Measurements from ENCODE around the gene CASP12. TPM values are rescaled to one million over a fixed set of nuclear protein-coding genes. Genes with fewer than 3 reads are reported as not detected.

Gene CASP12
- total RNA-seq, 4 donors from 2014 or later, result 1.2 to 20.7 (median 4.9) TPM

DNA sequence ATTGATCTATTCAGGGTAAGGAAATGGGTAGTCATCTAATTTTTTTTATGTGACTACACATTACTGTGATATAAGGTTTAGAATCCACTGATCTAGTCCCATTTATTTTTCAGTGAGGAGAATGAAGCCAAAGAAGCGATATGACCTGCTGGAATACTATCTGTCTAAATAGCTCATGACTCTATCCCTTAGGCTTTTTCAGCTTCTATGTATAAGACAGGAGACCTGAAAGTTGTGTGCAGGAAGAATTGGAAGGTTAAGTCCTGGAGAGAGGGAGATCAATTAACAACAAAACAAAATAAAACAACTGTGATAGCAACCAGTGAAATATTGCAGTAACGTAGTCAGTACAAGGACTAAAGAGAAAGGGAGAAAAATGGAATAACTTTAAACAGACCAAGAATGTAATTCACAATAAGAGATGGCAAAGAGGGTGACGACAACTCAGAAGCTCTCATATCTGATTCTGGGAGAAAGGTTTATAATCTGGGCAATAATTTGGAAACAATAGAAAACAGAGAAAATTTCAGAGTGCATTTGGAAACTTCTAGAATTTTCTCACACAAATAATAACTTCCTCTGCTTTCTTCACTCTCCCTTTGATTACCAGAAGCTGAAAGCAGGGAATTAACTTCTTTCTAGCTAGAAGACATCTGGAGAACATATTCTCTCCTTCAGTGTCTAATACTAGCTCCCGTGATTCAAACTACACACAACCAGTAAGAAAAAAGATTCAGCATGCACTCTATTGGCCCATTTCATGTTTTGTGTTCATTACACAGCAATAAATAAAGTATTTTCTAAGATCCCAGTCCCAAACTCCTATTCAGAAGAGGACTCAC lies 19.2 kb upstream of the CASP12 start:
- Histone ChIP-seq H3K9me3 (no peaks in the 10 kb centered on the region), H3K4me1 (no peaks in the 10 kb centered on the region), H3K27me3 (no peaks in the 10 kb centered on the region), H3K36me3 (no peaks in the 10 kb centered on the region), H3K27ac (peak overlapping the region; percentile 64 to 81), H3K4me3 (peak overlapping the region; percentile 28 to 35)
- DNase-seq, result no peak
- intact Hi-C loops (cut with DNase I; ENCODE audit: low total_unique reads), result no loop called here
- TF ChIP-seq, protein P1, sequence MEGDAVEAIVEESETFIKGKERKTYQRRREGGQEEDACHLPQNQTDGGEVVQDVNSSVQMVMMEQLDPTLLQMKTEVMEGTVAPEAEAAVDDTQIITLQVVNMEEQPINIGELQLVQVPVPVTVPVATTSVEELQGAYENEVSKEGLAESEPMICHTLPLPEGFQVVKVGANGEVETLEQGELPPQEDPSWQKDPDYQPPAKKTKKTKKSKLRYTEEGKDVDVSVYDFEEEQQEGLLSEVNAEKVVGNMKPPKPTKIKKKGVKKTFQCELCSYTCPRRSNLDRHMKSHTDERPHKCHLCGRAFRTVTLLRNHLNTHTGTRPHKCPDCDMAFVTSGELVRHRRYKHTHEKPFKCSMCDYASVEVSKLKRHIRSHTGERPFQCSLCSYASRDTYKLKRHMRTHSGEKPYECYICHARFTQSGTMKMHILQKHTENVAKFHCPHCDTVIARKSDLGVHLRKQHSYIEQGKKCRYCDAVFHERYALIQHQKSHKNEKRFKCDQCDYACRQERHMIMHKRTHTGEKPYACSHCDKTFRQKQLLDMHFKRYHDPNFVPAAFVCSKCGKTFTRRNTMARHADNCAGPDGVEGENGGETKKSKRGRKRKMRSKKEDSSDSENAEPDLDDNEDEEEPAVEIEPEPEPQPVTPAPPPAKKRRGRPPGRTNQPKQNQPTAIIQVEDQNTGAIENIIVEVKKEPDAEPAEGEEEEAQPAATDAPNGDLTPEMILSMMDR (IDR thresholded peaks at IDR 0.05), result no peak
- no peak for TF ChIP-seq POLR2A (IDR thresholded peaks at IDR 0.05)

DNA sequence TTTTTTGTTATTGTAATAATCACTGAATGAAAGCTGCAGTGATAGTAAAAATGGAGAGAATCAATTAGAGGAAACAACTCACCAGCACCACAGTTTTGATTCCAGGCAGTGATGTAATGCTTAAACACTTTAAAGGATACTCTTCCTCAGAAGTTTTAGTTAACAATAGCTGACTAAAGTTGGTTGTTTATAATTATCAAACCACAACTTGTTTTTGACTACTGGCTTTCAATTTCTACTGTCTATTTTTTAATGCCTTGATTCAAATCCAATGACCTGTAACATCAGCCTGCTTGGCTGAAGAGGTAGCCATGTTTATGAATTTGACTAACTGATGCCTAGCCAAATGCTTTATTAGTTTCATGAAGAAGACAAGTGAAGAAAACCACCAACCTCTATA lies 18.2 kb upstream of the CASP12 start:
- Histone ChIP-seq H3K4me3 (no peak overlapping the region), H3K36me3 (no peaks in the 10 kb centered on the region), H3K27ac (peak overlapping the region; percentile 64 to 81), H3K27me3 (no peaks in the 10 kb centered on the region), H3K9me3 (no peaks in the 10 kb centered on the region), H3K4me1 (no peaks in the 10 kb centered on the region)
- TF ChIP-seq, protein P1 (IDR thresholded peaks at IDR 0.05), result no peak
- no peak for TF ChIP-seq POLR2A (IDR thresholded peaks at IDR 0.05)
- no peak for DNase-seq
- intact Hi-C loops (cut with DNase I; ENCODE audit: low total_unique reads), result no loop called here

DNA sequence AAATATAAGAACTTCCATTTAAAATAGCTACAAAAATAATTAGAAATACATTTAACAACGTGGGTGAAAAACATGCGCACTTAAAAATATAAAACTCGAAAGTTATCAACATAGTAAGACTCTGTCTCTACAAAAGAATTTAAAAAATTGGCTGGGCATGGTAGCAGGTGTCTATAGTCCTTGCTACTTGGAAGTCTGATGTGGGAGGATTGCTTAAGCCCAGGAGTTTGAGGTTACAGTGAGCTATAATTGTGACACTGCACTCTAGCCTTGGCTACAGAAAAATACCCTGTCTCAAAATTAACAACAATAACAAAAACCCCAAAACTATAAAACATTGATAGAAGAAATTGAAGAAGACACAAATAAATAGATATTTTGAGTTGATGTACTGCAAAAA lies 13.8 kb upstream of the CASP12 start:
- DNase-seq, result no peak
- Histone ChIP-seq H3K9me3 (no peaks in the 10 kb centered on the region), H3K36me3 (no peaks in the 10 kb centered on the region), H3K27ac (no peak overlapping the region), H3K4me3 (no peak overlapping the region), H3K27me3 (no peaks in the 10 kb centered on the region), H3K4me1 (no peaks in the 10 kb centered on the region)
- no peak for TF ChIP-seq POLR2A (IDR thresholded peaks at IDR 0.05)
- TF ChIP-seq, protein P1 (IDR thresholded peaks at IDR 0.05), result no peak
- intact Hi-C loops (cut with DNase I; ENCODE audit: low total_unique reads), result no loop called here

DNA sequence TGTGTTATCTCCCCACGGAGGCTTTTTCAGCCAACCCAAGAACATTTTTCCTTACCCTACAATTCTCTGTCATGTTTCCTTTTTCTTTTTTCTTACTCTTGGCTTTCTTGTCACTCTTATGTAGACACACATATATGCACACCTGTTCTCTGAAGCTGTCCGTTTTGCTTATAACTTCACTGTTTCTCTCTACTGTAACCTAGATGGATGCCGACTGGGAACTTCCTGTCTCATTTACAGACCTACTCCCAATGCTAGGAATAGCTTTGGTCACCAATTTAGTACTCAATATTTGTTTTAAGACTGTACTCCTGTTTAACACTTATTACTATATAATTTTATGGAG lies 9.9 kb upstream of the CASP12 start:
- no peaks in the 10 kb centered on the region for H3K27me3 ChIP-seq
- DNase-seq, result no peak
- H3K36me3 ChIP-seq, result no peaks in the 10 kb centered on the region
- TF ChIP-seq POLR2A (IDR thresholded peaks at IDR 0.05), result no peak
- TF ChIP-seq, protein P1 (IDR thresholded peaks at IDR 0.05), result no peak
- no peak overlapping the region for H3K4me3 ChIP-seq
- no peak overlapping the region for H3K27ac ChIP-seq
- intact Hi-C loops (cut with DNase I; ENCODE audit: low total_unique reads), result no loop called here
- no peaks in the 10 kb centered on the region for H3K9me3 ChIP-seq
- H3K4me1 ChIP-seq, result no peaks in the 10 kb centered on the region

DNA sequence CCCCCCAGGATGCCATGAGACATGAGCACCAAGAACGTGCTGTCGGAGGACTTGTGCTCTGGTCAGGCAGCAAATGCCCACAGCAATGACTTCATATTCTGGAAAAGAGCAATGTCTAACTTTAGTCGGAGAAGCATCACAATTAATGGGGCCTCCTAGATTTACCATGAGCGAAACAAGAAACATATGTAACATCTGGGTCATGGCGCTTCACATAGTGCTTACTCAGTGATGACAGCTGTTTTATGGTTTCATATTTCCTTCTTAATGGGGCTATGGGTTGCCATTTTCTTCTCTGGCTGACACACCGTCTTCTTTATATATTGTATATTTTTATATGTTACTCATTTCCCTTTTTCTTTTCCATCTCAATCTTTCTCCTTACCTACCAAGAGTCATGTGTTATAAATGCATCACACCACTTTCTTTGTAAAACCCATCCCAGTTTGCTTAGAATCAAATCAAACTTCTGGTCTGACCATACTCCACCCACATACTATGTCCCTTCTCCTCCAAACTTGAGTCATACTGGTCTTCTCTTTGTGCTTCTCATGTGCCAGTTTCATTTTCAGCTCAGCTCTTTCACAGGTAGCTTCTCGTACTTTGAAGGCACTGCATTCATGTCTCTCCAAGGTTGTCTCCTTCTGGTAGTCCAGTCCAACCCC lies 9.4 kb upstream of the CASP12 start:
- TF ChIP-seq, protein P1 (IDR thresholded peaks at IDR 0.05), result no peak
- TF ChIP-seq POLR2A (IDR thresholded peaks at IDR 0.05), result no peak
- Histone ChIP-seq H3K27me3 (no peaks in the 10 kb centered on the region), H3K36me3 (no peaks in the 10 kb centered on the region), H3K4me1 (no peaks in the 10 kb centered on the region), H3K9me3 (no peaks in the 10 kb centered on the region), H3K27ac (no peak overlapping the region), H3K4me3 (no peak overlapping the region)
- DNase-seq, result no peak
- intact Hi-C loops (cut with DNase I; ENCODE audit: low total_unique reads), result no loop called here

Data from uterus (tissue), 4 donors.